ENCODE measurements around the gene PTPRT.
"Not testable (repeated sequence)": the region's sequence is repeated elsewhere in the genome, so short reads cannot be mapped to it uniquely, and the experiment has no call there.

PTPRT gene

GRCh38 chr20:42924215-42924614 lies 265.5 kb downstream of the PTPRT start:
- CTCF ChIA-PET = interaction anchor here (0.5 kb wide), 1 partner anchor 1340 kb away, joined by 6 read pairs; no protein-coding TSS in a partner anchor
- POLR2A ChIA-PET (ENCODE audit: low non-redundant PET) = no interaction called here
- DNase-seq (ENCODE audit: low spot score) = no peak
- no peak overlapping the region for H3K27ac ChIP-seq
- no peak for TF ChIP-seq CTCF (conservative IDR thresholded peaks at IDR 0.05; ENCODE audit: low read depth)

GRCh38 chr20:42923348-42923918 lies 266.3 kb downstream of the PTPRT start:
- ChIA-PET CTCF (no interaction called here), POLR2A (ENCODE audit: low non-redundant PET) (no interaction called here)
- no peak overlapping the region for H3K27ac ChIP-seq
- no peak for DNase-seq (ENCODE audit: low spot score)
- TF ChIP-seq CTCF (conservative IDR thresholded peaks at IDR 0.05; ENCODE audit: low read depth) = no peak

DNA sequence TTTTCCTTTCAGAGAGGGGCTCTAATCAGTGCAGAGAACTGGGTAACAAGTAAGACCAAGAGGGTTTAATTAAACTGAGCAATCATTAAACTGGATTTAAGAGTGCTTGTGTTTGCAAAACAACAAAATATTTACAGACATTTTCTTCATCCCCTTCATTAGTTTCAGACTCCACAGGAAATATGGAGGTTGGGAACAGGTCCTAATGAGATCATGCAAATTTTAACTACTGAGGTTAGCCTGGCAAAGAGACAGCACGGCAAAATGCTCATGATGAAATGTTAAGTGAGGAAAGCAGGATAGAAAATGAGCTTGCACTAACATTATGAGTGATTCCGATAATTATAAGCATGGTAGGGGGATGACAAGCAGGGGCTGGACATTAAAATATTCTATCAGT lies 268.9 kb downstream of the PTPRT start:
- TF ChIP-seq CTCF (conservative IDR thresholded peaks at IDR 0.05; ENCODE audit: low read depth) = no peak
- ChIA-PET POLR2A (ENCODE audit: low non-redundant PET) (no interaction called here), CTCF (no interaction called here)
- no peak for DNase-seq (ENCODE audit: low spot score)
- no peak overlapping the region for H3K27ac ChIP-seq

- no peak for TF ChIP-seq CTCF (conservative IDR thresholded peaks at IDR 0.05; ENCODE audit: low read depth)
- CTCF ChIA-PET = no interaction called here
- H3K27ac ChIP-seq = no peak overlapping the region
- POLR2A ChIA-PET (ENCODE audit: low non-redundant PET) = no interaction called here
- DNase-seq (ENCODE audit: low spot score) = no peak
These were observed 270.4 kb downstream of the PTPRT start for GRCh38 chr20:42919316-42919715.

DNA sequence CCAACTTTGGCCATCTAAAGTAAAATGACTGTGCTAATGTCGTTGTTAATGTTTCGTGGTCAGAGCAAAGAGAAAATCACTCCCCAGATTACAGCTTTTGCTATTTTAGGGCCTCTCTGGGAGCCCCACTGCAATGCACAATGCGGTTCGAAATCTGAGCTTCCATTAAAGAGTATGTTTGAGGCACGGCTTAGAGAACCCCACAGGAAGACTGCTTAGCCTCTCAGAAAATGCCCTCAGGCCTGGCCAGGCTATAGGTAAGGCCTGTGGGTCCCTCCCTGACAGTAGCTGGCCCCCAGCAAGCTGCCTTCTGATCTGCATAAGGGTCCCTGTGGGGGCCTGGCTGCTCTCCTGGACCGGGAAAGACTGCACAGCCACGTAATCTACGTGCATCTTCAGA lies 274.6 kb downstream of the PTPRT start:
- TF ChIP-seq CTCF (conservative IDR thresholded peaks at IDR 0.05; ENCODE audit: low read depth) = no peak
- POLR2A ChIA-PET (ENCODE audit: low non-redundant PET) = no interaction called here
- CTCF ChIA-PET = no interaction called here
- DNase-seq (ENCODE audit: low spot score) = no peak
- H3K27ac ChIP-seq = no peak overlapping the region

DNA sequence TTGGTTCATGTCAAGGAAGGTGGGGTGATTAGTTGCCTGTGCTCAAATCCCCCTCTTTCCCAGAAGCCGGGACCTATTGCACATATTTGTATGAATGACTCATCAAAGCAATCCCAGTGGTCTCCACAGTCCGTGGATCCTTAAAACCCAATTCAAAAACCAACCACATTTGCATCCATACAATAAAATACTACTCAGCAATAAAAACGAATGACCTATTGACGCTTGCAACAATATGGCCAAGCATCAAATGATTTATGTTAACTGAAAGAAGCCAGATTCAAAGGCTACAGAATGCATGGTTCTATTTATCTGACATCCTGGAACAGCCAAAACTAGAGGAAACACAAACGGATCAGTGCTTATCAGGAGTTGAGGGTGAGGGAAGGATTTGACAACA lies 275.4 kb downstream of the PTPRT start:
- POLR2A ChIA-PET (ENCODE audit: low non-redundant PET) = no interaction called here
- DNase-seq (ENCODE audit: low spot score) = no peak
- no peak for TF ChIP-seq CTCF (conservative IDR thresholded peaks at IDR 0.05; ENCODE audit: low read depth)
- no peak overlapping the region for H3K27ac ChIP-seq
- CTCF ChIA-PET = no interaction called here

DNA sequence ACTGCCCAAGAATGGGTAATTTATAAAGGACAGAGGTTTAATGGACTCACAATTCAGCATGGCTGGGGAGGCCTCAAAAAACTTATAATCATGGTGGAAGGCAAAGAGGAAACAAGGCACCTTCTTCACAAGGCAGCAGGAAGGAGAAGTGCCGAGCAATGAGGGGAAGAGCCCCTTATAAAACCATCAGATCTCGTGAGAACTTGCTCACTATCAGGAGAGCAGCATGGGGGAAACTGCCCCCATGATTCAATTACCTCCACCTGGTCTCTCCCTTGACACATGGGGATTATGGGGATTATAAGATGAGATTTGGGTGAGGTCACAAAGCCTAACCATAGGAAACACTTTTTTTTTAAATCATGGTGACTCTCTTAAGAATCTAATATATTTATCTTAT lies 278.9 kb downstream of the PTPRT start:
- H3K27ac ChIP-seq; POLR2A ChIA-PET (ENCODE audit: low non-redundant PET); DNase-seq (ENCODE audit: low spot score): not testable (repeated sequence)
- CTCF ChIA-PET = interaction anchor here (0.6 kb wide), 1 partner anchor 487 kb away, joined by 7 read pairs; no protein-coding TSS in a partner anchor

Measured in RWPE1 (cell line).